HG03103 (cell line): Measurements from ENCODE around the gene KIAA1217.

ENCODE experiments used
- ATAC-seq: cut with Tn5 transposase; IDR thresholded peaks from one replicate; pipeline ENCODE4 v1.9.1; 2021; ENCODE audit warnings: low read depth; ENCODE audit not compliant: unreplicated experiment

The KIAA1217 gene, protein sequence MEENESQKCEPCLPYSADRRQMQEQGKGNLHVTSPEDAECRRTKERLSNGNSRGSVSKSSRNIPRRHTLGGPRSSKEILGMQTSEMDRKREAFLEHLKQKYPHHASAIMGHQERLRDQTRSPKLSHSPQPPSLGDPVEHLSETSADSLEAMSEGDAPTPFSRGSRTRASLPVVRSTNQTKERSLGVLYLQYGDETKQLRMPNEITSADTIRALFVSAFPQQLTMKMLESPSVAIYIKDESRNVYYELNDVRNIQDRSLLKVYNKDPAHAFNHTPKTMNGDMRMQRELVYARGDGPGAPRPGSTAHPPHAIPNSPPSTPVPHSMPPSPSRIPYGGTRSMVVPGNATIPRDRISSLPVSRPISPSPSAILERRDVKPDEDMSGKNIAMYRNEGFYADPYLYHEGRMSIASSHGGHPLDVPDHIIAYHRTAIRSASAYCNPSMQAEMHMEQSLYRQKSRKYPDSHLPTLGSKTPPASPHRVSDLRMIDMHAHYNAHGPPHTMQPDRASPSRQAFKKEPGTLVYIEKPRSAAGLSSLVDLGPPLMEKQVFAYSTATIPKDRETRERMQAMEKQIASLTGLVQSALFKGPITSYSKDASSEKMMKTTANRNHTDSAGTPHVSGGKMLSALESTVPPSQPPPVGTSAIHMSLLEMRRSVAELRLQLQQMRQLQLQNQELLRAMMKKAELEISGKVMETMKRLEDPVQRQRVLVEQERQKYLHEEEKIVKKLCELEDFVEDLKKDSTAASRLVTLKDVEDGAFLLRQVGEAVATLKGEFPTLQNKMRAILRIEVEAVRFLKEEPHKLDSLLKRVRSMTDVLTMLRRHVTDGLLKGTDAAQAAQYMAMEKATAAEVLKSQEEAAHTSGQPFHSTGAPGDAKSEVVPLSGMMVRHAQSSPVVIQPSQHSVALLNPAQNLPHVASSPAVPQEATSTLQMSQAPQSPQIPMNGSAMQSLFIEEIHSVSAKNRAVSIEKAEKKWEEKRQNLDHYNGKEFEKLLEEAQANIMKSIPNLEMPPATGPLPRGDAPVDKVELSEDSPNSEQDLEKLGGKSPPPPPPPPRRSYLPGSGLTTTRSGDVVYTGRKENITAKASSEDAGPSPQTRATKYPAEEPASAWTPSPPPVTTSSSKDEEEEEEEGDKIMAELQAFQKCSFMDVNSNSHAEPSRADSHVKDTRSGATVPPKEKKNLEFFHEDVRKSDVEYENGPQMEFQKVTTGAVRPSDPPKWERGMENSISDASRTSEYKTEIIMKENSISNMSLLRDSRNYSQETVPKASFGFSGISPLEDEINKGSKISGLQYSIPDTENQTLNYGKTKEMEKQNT (N-terminal part only)

DNA sequence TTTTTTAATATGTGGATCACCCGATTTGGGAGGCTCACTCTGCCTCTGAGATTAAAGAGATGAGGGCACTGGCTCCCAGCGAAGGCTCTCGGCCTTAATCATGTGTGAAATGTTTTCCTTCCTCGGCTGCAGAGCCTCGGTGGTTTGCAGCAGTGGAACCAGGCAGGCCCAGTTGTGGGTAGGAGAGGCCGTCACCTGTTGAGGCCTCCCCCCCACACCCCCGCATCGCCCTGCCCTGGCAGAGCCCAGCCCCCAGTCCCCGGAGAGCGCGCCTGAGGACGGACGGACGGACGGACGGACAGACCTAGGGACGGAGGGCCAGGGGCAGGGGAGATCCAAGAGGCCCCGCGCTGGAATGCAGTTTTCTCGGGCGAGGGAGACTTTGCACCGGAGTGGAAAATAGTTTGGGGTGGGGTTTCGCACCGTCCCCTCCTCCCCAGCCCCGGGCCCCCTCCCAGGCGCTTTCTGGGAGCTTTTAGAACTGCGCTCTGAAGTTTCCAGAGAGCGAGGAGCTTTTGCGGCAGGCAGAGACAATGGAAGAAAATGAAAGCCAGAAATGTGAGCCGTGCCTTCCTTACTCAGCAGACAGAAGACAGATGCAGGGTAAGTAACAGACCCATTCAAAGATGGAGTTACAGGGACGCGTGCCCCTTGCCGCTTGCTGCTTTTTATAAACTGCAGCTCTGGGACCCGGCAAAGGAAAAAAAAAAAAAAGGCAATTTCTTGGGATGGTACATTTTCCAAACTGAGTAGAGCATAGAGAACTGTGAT, at the start of gene KIAA1217:
KIAA1217 (plus strand) TSS at position 478 of the 771 bp plus-strand sequence; CDS start at position 534, 56 bp downstream.
- ATAC-seq: peak; percentile 36

DNA sequence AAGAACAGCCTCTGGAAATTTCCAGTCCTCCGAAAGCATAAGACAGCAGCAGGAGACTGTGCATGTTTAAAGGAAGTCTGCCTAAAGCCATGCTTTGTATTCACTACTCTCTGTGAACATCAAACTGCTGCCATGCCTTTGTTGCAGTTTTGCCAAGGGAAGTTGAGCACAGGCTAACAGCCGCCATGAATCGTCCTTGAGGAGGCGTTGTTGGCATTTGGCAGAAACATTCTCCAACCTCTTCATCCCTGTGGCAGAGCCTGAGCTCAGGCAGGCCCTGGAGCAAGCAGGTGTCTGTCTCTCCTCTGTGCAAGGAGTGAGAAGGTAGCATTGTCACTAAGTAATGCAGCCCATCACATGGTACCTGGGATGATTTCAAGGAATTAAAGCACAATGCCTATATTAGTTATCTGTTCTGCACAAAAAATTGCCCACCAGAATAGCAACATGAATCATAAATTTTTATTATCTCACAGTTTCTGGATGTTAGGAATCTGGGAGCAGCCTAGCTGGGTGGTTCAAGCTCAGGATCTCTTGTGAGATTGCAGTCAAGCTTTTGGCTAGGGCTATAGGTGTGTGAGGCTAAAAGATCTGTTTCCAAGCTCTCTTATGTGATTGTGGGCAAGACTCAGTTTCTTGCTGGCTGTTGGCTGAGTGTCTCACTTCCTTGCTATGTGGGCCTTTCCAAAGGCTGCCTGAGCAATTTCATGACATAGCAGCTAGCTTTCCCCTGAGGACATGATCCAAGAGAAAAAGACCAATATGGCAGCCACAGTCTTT, 46.5 kb upstream of the KIAA1217 start:
- ATAC-seq: no peak

DNA sequence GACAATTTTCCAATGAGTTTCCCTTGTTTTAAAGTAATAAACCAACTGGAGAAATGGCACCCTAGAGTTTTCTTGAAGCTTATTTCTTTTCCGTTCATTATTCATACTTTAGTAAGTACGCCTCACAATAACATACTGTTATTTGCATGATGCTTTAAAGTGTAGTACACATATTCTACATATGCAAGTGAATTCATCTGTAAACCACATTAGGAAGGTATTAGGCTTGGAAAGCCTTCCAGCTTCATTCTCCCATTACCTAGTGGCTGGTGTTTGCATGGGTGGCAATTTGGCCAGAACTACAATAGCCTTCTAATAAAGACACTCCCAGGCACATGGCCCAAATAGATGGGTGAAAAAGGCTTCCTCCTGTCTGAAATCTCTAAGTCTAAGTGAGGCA, 45.5 kb upstream of the KIAA1217 start:
- ATAC-seq: no peak

DNA sequence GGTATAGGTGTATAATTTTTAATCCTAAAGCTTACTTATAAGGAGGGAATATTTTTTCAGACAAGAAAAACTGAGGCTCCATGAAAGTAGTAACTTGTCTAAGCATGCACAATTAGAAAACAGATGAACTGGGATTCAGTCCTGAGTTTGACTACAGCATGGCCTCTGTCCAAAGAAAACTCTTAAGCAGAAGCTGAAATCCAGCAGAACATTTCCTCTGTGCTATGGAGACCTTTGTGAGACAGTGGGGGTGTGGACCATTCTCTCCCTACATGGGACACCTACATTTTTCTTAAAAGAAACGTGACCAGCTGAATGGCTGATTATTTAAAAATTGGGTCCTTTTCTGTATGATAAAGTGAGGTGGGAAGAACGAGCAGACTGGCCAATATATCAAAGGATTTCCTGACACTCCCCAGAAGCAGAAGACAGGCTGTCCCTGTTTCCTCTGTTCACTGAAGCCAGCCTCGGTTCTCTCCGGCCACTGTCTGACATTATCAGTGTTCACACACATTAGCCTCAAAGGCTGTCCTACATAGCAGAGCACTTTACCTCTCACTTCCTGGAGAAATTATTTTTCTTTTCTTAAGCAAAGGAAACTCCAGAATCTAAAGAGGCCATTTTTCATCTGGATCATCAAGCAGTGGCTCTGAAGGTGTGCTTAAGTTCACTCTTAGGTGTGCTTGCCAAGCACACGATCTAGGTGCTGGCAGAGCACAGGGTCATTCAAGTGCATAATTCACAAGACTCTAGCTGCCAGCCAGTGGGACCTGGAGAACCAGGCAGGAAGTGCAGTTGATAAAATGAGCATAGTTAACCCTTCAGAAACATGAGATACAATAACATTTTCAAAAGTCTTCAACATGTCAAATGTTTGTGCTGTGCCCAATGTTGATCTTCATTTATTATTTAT, 40.4 kb upstream of the KIAA1217 start:
- no peak for ATAC-seq

DNA sequence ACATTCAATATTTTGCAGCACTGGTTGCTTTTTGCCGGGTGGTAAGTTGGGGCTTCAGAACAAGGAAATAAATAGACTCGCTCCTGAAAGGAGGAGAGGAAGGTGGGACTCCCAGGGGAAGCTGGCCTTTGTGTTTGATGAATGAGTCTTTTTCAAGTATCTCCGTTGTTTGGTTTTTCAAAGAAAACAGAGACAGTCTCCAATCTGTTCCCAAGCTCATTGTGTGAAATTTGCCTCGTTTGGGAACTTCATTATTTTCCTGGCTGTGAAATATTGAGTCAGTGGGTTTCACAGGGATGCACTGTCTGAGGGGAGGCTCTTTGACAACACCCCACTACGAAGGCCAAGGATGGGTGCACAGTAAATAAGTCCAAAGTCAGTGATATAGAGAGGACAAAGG, 38.7 kb upstream of the KIAA1217 start:
- no peak for ATAC-seq

DNA sequence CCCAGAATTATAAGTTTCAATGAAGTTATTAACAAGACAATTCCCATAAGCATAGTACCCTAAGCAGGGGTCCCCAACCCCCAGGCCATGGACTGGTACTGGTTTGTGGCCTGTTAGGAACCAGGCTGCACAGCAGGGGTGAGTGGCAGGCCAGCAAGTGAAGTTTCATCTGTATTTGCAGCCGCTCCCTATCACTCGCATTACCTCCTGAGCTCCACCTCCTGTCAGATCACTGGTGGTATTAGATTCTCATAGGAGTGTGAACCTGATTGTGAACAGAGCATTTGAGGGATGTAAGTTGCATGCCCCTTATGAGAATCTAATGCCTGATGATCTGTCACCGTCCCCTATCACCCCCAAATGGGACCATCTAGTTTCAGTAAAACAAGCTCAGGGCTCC, 36.0 kb upstream of the KIAA1217 start:
- ATAC-seq: no peak

DNA sequence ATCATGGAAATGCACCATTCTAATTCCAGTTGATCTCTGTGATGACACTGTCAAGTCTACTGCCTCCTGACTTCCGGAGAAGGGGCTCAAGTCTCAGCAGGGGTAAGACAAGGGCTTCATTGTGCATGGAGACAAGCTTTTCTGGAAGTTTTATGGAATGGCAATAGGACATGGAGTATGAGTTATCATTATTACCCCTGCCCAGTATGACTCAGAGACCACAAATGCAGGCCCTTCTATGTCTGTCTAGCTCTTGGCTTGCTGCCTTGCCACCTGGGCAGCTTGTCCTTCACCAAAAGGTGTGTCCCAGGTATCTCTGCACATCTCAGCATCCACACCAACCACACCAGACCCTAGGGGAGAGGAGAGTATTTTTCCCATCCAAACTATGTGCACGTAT, 34.9 kb upstream of the KIAA1217 start:
- ATAC-seq: no peak

DNA sequence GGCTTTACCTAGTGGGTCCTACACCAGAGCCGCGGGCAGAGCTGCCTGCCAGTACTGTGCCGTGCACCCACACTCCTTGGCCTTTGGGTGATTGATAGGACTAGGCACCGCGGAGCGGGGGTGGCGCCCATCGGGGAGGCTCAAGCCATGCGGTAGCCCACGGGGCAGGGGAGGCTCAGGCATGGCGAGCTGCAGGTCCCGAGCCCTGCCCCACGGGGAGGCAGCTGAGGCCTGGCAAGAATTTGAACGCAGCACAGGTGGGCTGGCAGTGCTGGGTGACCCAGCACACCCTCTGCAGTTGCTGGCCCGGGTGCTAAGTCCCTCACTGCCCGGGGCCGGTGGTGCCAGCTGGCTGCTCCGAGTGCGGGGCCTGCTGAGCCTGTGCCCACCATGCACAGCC, 32.3 kb upstream of the KIAA1217 start:
- no peak for ATAC-seq

DNA sequence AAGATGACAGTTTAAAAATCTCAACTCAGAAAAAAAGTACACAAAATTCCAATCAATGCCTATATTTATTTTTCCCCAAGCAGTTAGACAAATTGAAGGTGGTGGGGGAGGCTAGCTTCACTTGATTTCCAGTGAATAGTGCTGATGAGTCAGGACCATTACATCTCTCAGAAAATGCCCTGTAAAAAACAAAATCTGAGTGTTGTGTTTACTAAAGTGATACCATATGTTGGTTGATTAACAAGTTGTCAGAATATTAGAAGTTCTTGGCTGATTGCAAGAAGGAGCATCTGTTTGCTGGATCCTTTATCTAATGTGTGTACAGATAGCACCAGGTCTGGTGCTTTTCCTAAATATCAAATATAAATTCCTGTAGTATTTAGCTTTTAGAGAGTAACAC, 31.3 kb upstream of the KIAA1217 start:
- no peak for ATAC-seq

DNA sequence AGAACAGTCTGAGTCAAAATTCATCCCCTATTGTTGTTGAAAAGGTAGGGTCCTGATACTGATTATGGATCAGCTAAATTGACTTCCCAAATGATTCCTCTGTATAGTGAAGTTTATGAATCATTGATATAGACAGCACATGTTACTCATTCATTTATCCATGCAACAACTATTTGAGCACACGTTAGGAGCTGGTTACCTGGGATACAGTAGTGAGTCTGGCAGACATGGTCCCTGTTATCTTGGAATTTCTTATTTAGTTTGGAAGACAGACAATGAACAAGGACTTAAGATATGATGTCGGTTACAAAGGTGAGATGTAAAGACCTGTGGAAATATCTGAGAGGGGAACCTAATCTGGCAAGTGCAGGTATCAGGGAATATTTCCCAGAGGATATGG, 28.0 kb upstream of the KIAA1217 start:
- ATAC-seq: no peak

DNA sequence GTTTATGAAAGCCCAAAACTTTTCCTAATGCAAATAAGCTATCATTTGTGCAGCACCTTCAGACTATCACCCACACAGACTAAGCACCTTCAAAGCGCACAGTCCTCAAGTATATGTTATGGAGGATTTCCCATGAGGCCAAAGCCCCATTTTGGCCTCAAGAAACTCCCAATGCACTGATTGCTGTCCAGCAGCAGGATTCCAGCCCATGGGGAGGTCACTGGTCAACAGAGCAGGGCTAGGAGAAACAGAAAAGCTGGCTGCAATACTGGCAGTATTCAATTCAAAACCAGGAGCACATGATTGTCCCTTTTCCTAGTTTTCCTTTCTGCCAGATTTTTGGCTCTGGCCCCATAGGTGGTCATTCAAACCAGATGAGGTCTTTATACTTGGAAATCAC, 24.5 kb upstream of the KIAA1217 start:
- no peak for ATAC-seq

DNA sequence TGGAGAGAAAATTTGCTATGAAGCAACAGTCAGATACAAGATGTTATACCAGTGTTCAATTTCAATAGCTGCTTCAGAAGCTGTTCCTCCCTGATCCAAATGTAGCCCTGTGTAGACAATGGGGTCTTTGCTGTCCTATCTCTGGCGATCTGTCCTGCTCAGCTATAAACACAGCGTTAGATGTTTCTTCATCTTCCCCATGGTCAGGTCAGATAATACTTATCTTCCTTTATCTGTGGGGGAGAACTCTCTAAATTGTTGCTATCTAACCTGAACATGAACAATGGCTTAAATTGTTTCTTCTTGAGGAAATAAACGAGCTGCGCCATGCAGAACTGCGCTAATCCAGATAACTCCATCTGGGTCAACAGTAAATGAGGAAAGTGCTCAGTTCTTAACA, 15.6 kb upstream of the KIAA1217 start:
- no peak for ATAC-seq

DNA sequence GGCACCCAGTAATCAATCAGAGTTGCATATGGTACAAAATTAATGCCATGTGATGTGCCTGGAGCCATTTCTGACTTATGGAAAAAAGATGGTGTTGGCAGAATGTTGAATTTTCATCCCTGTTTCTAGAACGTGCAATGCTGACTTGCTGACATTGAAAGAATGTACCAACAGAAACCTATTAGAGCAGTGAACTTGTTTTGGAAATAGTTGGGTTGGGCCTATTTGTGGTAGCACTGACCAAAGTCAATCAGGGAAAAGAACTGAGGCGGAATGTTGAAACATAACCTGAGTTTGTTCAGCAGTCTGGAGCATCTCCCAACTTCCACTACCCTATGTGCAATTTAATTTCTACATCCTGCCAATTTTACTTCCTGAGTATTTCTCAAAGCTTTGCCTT, 11.7 kb upstream of the KIAA1217 start:
- ATAC-seq: no peak

DNA sequence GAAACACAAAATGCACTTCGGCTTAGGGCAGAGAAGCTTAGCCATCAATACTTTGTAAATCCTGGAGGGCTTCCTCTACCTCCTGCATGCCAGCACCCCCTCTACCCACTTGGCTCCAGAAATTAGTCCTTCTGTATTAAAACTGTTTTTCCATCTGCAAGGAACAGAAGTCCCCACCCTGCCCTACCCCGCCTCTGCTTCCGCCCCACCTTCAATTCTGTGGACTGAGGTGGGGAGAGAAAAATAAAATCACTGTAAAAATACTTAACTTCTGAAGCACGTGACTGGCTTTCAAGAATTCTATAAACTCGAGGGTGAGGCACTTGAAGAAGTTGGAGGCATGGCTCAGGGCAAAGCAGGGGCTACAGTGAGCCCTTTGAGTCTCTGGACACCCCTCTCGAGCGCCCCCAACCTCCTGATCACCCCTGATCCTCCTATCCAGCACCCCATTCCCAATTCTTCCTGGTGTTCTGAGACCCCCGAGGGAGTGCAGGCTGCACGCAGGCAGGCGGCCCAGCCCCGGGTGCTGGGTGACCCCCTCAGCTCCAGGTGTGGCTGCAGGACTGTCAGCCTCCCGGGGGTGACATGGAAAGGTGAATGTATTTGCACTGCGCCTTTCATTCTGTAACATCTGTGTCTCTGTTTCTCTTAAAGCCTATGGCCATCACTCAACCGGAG, 7.3 kb upstream of the KIAA1217 start:
- ATAC-seq: no peak

DNA sequence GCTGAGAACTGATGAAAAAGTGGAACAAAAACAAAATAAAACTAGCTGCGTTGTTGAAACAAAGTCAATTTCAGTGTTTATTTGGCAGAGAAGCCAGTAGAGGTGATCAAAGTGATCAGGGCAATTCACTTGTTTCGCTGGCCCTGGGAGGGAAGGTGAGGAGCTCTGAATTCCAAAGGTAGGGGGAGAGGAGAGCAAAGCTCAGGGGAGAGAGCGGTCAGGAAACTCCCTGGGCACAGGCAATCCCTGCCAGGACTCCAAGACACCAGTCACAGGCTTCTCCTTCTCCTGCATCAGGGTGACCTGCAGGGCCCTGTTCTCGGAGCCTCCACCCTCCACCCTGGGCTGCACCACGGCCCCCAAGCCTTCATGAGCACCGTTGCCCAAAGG, 6.8 kb upstream of the KIAA1217 start:
- no peak for ATAC-seq

DNA sequence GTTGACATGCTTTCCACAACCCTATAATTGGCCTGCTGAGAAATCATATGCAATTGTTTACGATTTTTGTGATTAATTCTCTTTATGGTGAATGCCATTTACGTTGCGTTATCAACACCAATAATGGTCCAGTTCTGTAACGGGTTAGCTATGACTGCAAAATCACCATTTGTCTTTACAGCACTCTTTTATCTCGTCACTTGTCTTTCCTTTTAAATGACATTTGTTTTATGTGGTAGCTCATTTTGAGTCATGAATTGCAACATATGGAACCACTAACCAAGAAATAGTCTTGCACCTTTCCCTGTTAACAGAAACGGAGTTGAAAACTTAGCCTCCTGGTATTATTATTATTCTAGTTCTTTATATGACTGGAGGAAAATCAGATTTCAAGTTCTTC, 3.1 kb upstream of the KIAA1217 start:
- ATAC-seq: no peak

DNA sequence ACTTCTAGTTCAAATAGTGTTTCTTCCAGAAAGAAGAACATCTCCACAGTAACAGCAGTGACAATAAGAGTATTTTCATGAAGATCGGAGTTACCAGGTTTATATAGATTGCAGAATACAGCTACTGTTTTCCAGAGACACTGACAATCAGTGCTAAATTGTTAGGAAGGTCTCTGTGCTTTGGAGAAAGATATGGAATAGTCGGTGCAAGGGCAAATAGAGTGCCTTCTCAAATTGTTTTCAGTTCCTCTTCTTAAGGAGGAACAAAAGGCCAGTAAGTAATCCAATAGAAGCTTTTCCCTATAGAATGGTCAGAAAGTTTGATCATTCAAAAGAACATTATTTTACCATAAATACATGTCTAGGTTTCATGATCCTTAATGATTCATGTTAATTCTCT, 2.6 kb upstream of the KIAA1217 start:
- no peak for ATAC-seq

DNA sequence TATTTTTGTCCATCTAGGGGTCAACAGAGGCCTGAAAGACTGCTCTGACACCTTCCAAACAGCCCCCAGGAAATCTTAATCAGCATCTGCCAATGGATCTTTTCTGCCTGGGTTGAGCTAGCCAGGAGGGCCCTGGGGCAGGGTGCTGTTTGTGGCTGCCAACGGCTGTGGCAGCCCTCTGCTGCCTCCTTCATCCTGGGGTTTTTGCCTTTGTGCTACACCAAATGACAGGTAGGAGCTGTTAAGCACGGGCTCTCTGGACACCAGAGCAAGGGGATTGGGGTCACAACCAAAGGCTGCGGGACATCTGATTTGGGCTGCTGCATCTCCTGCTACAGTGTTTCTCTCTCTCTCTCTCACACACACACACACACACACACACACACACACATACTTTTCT, 2.0 kb upstream of the KIAA1217 start:
- no peak for ATAC-seq
